Bronchial epithelial cell (primary cell): ENCODE results near the gene CCL17. TPM values are rescaled to one million over a fixed set of nuclear protein-coding genes. Genes with fewer than 3 reads are reported as not detected.
A peak's percentile ranks its signal among the peaks of the same experiment; 100 is the strongest.

ENCODE experiments used
- DNase-seq: peaks from one replicate; pipeline ENCODE4 v3.0.0-alpha.2; 2010; ENCODE audit warnings: low read depth
- FAIRE-seq: peaks from 2 replicates; lab custom pipeline; 2011; peaks lifted over from hg19 to GRCh38; lab: Jason Lieb, UNC
- H3K27me3 ChIP-seq: 2 replicates; pipeline ENCODE4 v1.5.1; 2011; ENCODE audit warnings: low read length; ENCODE audit not compliant: control insufficient read depth, insufficient read depth
- H3K36me3 ChIP-seq: 2 replicates; pipeline ENCODE4 v1.5.1; 2011; ENCODE audit warnings: low read length; ENCODE audit not compliant: control insufficient read depth, insufficient read depth
- H3K4me3 ChIP-seq: 2 replicates; pipeline ENCODE4 v1.5.1; 2011; ENCODE audit warnings: mild to moderate bottlenecking, low read depth, low read length, control low read depth
- CTCF ChIP-seq: IDR thresholded peaks from 2 replicates; pipeline ENCODE4 v1.5.1; 2011; ENCODE audit warnings: mild to moderate bottlenecking, moderate library complexity, low read length, control low read depth, inconsistent platforms; ENCODE audit not compliant: insufficient read depth, severe bottlenecking
- total RNA-seq: library from RNA; depleted of rRNA; stranded (reverse); fragments of >200 nt; gene quantifications from 2 replicates; pipeline ENCODE4 v1.2.1, GENCODE V29; 2014

Gene CCL17
- total RNA-seq, 1 donor from 2014 or later, result not detected

GRCh38 chr16:57387598-57388354, 16.8 kb upstream of the CCL17 start:
- Histone ChIP-seq H3K27me3 (peaks cover 4% of the 10 kb centered on the region), H3K36me3 (no peaks in the 10 kb centered on the region), H3K4me3 (no peak overlapping the region)
- DNase-seq (no peak), FAIRE-seq (peak; percentile 70)
- no peak for TF ChIP-seq CTCF

- no peaks in the 10 kb centered on the region for H3K36me3 ChIP-seq
- peak; percentile 39 for DNase-seq
- TF ChIP-seq CTCF, result no peak
- no peak for FAIRE-seq
- H3K4me3 ChIP-seq, result no peak overlapping the region
- peaks cover 4% of the 10 kb centered on the region for H3K27me3 ChIP-seq
These were observed 16.0 kb upstream of the CCL17 start for GRCh38 chr16:57388359-57389086.

- Histone ChIP-seq H3K36me3 (no peaks in the 10 kb centered on the region), H3K27me3 (peaks cover 4% of the 10 kb centered on the region), H3K4me3 (no peak overlapping the region)
- FAIRE-seq (no peak), DNase-seq (no peak)
- TF ChIP-seq CTCF, result no peak
These were observed 15.5 kb upstream of the CCL17 start for GRCh38 chr16:57389087-57389468.

- TF ChIP-seq CTCF, result no peak
- peaks cover 2% of the 10 kb centered on the region for H3K27me3 ChIP-seq
- H3K4me3 ChIP-seq, result no peak overlapping the region
- no peaks in the 10 kb centered on the region for H3K36me3 ChIP-seq
- FAIRE-seq, result no peak
- no peak for DNase-seq
These were observed 13.8 kb upstream of the CCL17 start for GRCh38 chr16:57390636-57391295.

- peaks cover 2% of the 10 kb centered on the region for H3K27me3 ChIP-seq
- FAIRE-seq (no peak), DNase-seq (no peak)
- TF ChIP-seq CTCF, result no peak
- no peaks in the 10 kb centered on the region for H3K36me3 ChIP-seq
- no peak overlapping the region for H3K4me3 ChIP-seq
These were observed 13.3 kb upstream of the CCL17 start for GRCh38 chr16:57391300-57391699.
